Islet of Langerhans (tissue), 1 donor: ENCODE measurements around the gene AADACL3.

Experiments used
- FAIRE-seq: peaks from one replicate; lab custom pipeline; 2011; peaks lifted over from hg19 to GRCh38; lab: Jason Lieb, UNC

Gene AADACL3

DNA sequence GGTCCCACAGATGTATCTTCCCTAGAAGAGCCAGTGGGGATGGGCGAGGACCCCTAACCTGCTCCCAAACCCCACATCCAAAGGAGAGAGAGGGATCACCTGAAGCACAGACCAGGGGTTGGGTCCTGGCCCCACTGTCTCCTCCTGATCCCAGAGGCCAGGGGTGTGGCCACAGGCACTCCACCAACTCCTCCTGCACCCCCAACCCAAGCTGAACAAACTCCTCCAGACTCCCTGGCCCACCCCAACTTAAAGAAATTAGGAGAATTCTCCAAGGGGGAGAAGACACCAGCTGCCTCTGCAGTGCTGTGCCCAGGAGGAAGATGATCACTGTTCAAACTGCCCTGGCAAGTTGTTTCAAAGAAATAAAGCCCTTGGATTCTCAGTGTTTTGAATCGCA lies 53.1 kb downstream of the AADACL3 start:
- FAIRE-seq: no peak

DNA sequence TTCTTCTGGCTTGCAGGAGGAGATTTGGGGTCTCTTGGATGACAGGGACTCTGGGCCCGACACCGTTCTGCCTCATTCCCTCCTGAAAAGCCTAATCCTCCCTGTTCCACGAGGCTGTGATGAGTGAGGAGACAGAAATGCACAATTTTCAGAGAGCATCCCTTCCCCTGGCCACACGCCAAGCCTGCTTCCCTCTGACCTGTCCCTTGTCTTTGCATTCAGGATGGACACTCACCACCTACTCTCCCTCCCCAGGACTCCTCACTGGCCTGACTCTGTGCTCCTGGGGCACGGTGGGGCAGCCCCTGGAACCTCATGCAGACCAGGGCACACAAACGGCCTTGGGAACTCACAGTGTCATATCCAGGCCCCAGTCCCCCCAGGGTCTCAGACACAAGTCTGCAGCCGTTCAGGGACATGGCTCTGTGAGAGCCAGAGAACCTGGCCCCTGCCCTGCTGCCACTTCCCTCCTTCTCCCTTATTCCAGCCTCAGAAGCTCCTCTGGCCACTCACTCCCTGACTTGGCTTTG lies 54.1 kb downstream of the AADACL3 start:
- FAIRE-seq: no peak

DNA sequence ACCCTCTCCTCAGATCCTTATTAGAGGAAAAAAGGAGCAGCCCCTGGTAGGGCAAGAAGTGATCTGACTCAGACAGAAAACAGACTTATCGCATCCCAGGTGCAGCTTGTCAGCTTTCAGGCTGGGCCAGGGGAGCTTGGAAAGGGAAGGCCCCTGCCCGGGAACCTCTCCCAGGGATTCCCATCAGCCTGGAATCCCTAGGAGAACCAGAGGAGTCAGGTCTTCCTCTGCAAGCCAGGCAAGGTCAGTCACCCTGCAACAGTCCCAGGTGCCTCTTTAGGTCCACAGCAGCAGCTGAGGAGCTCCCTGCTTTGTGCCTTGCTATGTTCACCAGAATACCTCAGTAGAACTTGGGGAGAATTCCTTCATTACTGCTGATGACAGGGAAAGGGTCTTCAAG lies 54.7 kb downstream of the AADACL3 start:
- FAIRE-seq: no peak

DNA sequence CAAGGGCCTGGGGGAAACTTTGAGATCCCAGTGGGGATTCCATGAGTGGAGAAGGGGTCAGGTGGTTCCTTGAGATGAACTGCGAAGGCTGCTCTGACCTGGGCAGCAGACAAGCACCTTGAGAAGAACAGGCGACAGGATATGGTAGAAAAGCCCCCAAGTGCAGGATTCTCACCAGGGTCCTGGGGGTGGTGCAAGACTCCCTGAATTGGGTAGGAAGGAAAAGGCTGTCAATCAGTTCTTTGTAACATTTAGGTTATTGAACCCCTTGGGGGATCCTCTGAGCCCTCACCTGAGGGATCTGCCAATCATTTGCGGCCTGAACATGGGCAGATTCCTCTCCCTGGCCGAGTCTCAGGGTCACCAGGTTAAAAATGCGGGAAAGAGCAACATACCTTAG lies 55.3 kb downstream of the AADACL3 start:
- no peak for FAIRE-seq

DNA sequence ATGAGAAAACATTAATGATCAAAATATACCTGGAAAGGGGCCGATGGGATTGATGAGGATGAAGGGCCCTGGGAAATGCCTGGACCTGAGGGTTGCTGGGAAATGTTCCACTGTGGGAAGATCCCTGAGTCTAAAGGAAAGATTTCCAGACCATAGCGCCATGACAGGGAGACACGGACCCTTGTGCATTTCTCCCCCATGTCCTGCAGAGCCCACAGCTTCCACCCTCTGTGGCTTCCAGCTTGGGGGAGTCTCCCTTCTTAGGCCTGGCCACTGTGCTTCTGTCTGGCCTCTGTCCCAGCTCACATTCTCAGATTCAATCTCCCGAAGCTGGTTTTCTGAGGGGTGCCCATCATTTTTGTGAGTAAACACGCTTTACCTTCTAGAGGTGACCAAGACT lies 56.6 kb downstream of the AADACL3 start:
- no peak for FAIRE-seq

DNA sequence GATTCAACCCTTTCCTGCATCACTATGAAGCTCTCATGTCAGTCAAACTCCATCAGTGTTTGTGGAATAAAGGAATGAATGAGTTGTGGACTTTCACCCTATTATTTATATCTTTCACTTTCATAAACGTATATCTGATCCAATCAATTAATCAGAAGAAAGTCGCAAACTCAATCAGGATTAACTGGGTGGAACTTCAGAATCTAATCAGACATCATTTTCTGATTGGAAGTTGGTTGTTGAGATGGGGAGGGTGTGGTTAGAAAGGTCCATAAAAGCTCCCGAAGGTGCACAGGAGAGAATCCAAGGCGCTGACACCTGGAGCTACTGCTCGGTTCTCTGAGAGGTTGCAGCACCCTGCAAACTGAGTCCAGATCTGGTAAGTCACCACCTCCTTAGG lies 57.5 kb downstream of the AADACL3 start, which contains the start of gene PRAMEF12:
TSS of gene PRAMEF12 (plus strand) at position 301 of the 400 bp plus-strand sequence. CDS start 1,130 bp downstream, outside the sequence.
- FAIRE-seq: no peak

DNA sequence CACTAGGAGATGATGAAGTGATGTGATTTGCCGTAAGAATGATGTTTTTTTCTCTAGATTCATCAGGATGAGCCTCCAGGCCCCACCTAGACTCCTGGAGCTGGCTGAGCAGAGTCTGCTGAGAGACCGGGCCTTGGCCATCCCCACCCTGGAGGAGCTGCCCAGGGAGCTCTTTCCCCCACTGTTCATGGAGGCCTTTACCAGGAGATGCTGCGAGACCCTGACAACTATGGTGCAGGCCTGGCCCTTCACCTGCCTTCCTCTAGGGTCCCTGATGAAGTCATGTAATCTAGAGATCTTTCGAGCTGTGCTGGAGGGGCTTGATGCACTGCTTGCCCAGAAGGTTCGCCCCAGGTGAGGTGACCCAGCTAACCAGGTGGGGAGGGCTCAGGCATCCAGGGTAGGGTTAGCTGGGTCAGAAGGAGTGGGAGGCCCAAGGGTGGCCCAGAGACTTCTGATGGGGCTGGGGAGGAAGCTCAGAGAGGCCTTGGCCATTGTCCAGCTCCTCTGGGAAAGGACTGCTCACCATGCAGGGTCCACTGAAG lies 59.0 kb downstream of the AADACL3 start:
- FAIRE-seq: no peak

DNA sequence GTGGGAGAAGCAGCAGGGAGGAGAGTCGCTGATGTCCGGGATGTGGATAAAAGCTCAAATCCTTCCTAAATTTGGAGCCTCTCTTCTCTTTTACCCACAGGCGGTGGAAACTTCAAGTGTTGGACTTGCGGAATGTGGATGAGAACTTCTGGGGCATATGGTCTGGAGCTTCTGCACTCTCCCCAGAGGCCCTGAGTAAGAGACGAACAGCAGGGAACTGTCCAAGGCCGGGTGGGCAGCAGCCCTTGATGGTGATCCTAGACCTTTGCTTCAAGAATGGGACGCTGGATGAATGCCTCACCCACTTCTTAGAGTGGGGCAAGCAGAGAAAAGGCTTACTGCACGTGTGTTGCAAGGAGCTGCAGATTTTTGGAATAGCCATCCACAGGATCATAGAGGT lies 59.5 kb downstream of the AADACL3 start:
- no peak for FAIRE-seq

DNA sequence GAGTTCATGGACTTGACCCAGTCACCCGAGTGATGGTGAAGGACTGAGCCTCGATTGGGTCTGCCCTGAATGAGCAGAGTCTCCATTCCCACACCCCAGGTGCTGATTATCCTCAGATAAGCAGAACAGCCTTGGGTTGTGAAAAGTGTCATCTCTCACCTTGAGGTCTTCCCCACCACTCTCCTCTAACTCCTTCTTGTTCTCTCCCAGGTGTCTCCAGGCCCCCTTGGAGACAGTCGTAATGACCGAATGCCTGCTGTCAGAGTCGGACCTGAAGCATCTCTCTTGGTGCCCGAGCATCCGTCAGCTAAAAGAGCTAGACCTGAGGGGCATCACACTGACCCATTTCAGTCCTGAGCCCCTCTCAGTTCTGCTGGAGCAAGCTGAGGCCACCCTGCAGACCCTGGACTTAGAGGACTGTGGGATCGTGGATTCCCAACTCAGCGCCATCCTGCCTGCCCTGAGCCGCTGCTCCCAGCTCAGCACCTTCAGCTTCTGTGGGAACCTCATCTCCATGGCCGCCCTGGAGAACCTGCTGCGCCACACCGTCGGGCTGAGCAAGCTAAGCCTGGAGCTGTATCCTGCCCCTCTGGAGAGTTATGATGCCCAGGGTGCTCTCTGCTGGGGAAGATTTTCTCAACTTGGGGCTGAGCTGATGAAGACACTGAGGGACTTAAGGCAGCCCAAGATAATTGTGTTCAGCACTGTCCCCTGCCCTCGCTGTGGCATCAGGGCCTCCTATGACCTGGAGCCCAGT lies 61.1 kb downstream of the AADACL3 start:
- no peak for FAIRE-seq
